HepG2 (cell line): ENCODE results near the gene SERPINF2. TPM values are rescaled to one million over a fixed set of nuclear protein-coding genes. Genes with fewer than 3 reads are reported as not detected.

Source experiments
- BORCS8-MEF2B ChIP-seq: sonication (generic); formaldehyde crosslinking; IDR thresholded peaks from 2 replicates; pipeline ENCODE4 v1.8.0; 2022; ENCODE audit warnings: mild to moderate bottlenecking, missing genetic modification reagents
- GTF2F1 ChIP-seq: fragments of 150-350 bp; IDR thresholded peaks from 2 replicates; pipeline ENCODE4 v1.6.1; 2014; ENCODE audit warnings: low read length
- HNRNPH1 ChIP-seq: fragments of 200-400 bp; formaldehyde crosslinking; optimal IDR thresholded peaks from 2 replicates; pipeline ENCODE3; 2017; ENCODE audit warnings: mild to moderate bottlenecking, low read depth, low read length
- IRX3 ChIP-seq: sonication (generic); formaldehyde crosslinking; IDR thresholded peaks from 2 replicates; pipeline ENCODE4 v1.8.1; 2023; ENCODE audit warnings: mild to moderate bottlenecking, low read depth, missing genetic modification reagents, borderline replicate concordance
- KIAA2018 ChIP-seq: sonication (generic); formaldehyde crosslinking; IDR thresholded peaks from 2 replicates; pipeline ENCODE4 v1.5.0; 2020; ENCODE audit warnings: mild to moderate bottlenecking, missing genetic modification reagents, borderline replicate concordance
- NFKBIZ ChIP-seq: IDR thresholded peaks from 2 replicates; pipeline ENCODE4 v1.6.1; 2018; ENCODE audit warnings: missing genetic modification reagents, missing compliant biosample characterization
- RBAK ChIP-seq: sonication (generic); formaldehyde crosslinking; IDR thresholded peaks from 2 replicates; pipeline ENCODE4 v1.5.1; 2020; ENCODE audit warnings: mild to moderate bottlenecking, missing genetic modification reagents
- SIN3B ChIP-seq: fragments of 150-350 bp; IDR thresholded peaks from 2 replicates; pipeline ENCODE4 v1.6.1; 2014; ENCODE audit warnings: low read length
- TERF1 ChIP-seq: sonication (generic); formaldehyde crosslinking; IDR thresholded peaks from 2 replicates; pipeline ENCODE4 v1.8.0; 2022; ENCODE audit warnings: mild to moderate bottlenecking, missing genetic modification reagents, moderate library complexity
- ZKSCAN5 ChIP-seq: sonication (generic); formaldehyde crosslinking; IDR thresholded peaks from 2 replicates; pipeline ENCODE4 v1.5.1; 2020; ENCODE audit warnings: mild to moderate bottlenecking, missing genetic modification reagents
- polyA plus RNA-seq, 8 experiments: library from polyadenylated mRNA; depleted of rRNA in 3 of 8; stranded (reverse) in 7 of 8; unstranded in 1 of 8; fragments of >200 nt; fragmentation: Illumina TruSeq in 4 of 8; extraction: Trizol in 4 of 8; gene quantifications; 2 replicates each; pipeline versions ENCODE4 v1.2.1 to v1.2.3, GENCODE V29; 2011 to 2016; ENCODE audit warnings: low read depth in 4 of 8, missing spikeins in 1 of 8, mixed read lengths in 1 of 8; ENCODE audit not compliant: insufficient read depth in 1 of 8
- total RNA-seq, 5 experiments: library from RNA; depleted of rRNA; stranded (reverse); fragments of >200 nt; fragmentation: Illumina TruSeq; extraction: Trizol; gene quantifications; 2 replicates each; pipeline ENCODE4 v1.2.3, GENCODE V29; 2016; ENCODE audit warnings: low read depth in 1 of 5
- TF ChIP-seq, protein P1 (sequence below): sonication (generic); formaldehyde crosslinking; IDR thresholded peaks from 2 replicates; pipeline ENCODE4 v1.4.0; 2020; ENCODE audit warnings: missing genetic modification reagents
- TF ChIP-seq, protein P2 (sequence below): IDR thresholded peaks from 2 replicates; pipeline ENCODE4 v1.6.1; 2016; ENCODE audit warnings: missing compliant biosample characterization, missing genetic modification reagents, borderline replicate concordance

The SERPINF2 gene
- total and polyA plus RNA-seq, 2 of the 13 experiments (the other 11 are each of a cell fraction or from before 2014, with no cell fraction given), result 309 to 548 TPM

DNA sequence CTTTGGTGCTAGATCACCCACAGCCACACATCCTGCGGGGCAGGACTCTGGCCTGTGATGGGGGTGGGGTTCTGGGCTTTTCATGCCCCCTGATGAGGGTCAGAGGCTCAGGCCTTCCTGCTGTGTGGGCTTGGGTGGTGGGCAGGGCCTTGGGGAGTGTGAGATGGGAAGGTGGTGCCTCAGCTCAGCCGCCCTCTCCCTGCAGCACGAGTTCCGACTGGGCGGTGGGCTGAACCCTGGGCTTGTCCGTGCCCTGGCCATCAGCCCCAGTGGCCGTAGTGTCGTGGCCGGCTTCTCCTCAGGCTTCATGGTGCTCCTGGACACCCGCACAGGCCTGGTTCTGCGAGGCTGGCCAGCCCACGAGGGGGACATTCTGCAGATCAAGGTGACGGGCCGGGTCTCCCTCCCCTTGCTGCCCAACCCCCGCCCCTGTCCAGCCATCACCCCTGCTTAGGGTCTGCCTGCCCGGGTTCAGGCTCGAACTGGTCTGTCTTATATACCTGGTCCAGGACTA lies 6.8 kb upstream of the SERPINF2 start (continued):
- TF ChIP-seq, protein P1, sequence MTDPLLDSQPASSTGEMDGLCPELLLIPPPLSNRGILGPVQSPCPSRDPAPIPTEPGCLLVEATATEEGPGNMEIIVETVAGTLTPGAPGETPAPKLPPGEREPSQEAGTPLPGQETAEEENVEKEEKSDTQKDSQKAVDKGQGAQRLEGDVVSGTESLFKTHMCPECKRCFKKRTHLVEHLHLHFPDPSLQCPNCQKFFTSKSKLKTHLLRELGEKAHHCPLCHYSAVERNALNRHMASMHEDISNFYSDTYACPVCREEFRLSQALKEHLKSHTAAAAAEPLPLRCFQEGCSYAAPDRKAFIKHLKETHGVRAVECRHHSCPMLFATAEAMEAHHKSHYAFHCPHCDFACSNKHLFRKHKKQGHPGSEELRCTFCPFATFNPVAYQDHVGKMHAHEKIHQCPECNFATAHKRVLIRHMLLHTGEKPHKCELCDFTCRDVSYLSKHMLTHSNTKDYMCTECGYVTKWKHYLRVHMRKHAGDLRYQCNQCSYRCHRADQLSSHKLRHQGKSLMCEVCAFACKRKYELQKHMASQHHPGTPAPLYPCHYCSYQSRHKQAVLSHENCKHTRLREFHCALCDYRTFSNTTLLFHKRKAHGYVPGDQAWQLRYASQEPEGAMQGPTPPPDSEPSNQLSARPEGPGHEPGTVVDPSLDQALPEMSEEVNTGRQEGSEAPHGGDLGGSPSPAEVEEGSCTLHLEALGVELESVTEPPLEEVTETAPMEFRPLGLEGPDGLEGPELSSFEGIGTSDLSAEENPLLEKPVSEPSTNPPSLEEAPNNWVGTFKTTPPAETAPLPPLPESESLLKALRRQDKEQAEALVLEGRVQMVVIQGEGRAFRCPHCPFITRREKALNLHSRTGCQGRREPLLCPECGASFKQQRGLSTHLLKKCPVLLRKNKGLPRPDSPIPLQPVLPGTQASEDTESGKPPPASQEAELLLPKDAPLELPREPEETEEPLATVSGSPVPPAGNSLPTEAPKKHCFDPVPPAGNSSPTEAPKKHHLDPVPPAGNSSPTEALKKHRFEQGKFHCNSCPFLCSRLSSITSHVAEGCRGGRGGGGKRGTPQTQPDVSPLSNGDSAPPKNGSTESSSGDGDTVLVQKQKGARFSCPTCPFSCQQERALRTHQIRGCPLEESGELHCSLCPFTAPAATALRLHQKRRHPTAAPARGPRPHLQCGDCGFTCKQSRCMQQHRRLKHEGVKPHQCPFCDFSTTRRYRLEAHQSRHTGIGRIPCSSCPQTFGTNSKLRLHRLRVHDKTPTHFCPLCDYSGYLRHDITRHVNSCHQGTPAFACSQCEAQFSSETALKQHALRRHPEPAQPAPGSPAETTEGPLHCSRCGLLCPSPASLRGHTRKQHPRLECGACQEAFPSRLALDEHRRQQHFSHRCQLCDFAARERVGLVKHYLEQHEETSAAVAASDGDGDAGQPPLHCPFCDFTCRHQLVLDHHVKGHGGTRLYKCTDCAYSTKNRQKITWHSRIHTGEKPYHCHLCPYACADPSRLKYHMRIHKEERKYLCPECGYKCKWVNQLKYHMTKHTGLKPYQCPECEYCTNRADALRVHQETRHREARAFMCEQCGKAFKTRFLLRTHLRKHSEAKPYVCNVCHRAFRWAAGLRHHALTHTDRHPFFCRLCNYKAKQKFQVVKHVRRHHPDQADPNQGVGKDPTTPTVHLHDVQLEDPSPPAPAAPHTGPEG (CRISPR knock-in tag), result no peak
- TF ChIP-seq IRX3 (CRISPR knock-in tag), result no peak
- no peak for TF ChIP-seq SIN3B
- no peak for TF ChIP-seq KIAA2018 (CRISPR knock-in tag)
- no peak for TF ChIP-seq GTF2F1
- TF ChIP-seq, protein P2, sequence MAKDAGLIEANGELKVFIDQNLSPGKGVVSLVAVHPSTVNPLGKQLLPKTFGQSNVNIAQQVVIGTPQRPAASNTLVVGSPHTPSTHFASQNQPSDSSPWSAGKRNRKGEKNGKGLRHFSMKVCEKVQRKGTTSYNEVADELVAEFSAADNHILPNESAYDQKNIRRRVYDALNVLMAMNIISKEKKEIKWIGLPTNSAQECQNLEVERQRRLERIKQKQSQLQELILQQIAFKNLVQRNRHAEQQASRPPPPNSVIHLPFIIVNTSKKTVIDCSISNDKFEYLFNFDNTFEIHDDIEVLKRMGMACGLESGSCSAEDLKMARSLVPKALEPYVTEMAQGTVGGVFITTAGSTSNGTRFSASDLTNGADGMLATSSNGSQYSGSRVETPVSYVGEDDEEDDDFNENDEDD (CRISPR knock-in tag), result no peak
- no peak for TF ChIP-seq BORCS8-MEF2B
- no peak for TF ChIP-seq TERF1 (CRISPR knock-in tag)
- no peak for TF ChIP-seq RBAK
- TF ChIP-seq HNRNPH1, result no peak
- no peak for TF ChIP-seq ZKSCAN5
- no peak for TF ChIP-seq NFKBIZ (CRISPR knock-in tag)
